Mesothelial cell of epicardium (in vitro differentiated cells): Measurements from ENCODE around the gene SHE. TPM values are rescaled to one million over a fixed set of nuclear protein-coding genes. Genes with fewer than 3 reads are reported as not detected.

Experiments used
- DNase-seq, 2 experiments: peaks; one replicate each; pipeline ENCODE4 v3.0.0; 2021; ENCODE audit warnings: low spot score in 2 of 2; ENCODE audit not compliant: unreplicated experiment in 2 of 2
- H3K27ac Mint-ChIP-seq: 2 replicates; pipeline ENCODE4 v1.8.0; 2021; ENCODE audit warnings: mixed read lengths
- H3K27me3 Mint-ChIP-seq: 2 replicates; pipeline ENCODE4 v1.8.0; 2021; ENCODE audit warnings: low read depth, mixed read lengths
- H3K36me3 Mint-ChIP-seq: 2 replicates; pipeline ENCODE4 v1.8.0; 2021; ENCODE audit warnings: mixed read lengths
- H3K4me1 Mint-ChIP-seq: 2 replicates; pipeline ENCODE4 v1.8.0; 2021; ENCODE audit warnings: mixed read lengths
- H3K4me3 Mint-ChIP-seq: 2 replicates; pipeline ENCODE4 v1.8.0; 2021; ENCODE audit warnings: mild to moderate bottlenecking, moderate library complexity, mixed read lengths
- H3K9me3 Mint-ChIP-seq: 2 replicates; pipeline ENCODE4 v1.8.0; 2021; ENCODE audit warnings: mixed read lengths
- total RNA-seq: library from RNA; stranded (reverse); gene quantifications from 3 replicates; pipeline ENCODE4 v1.2.1, GENCODE V29; 2021
- TF ChIP-seq, protein P1 (sequence below): fragments of 200-600 bp; sonication (generic); IDR thresholded peaks from one replicate; pipeline ENCODE4 v1.5.0; 2021; ENCODE audit warnings: antibody characterized with exemption; ENCODE audit not compliant: unreplicated experiment

Gene SHE
- total RNA-seq, 1 donor from 2014 or later: 0.29 TPM

DNA sequence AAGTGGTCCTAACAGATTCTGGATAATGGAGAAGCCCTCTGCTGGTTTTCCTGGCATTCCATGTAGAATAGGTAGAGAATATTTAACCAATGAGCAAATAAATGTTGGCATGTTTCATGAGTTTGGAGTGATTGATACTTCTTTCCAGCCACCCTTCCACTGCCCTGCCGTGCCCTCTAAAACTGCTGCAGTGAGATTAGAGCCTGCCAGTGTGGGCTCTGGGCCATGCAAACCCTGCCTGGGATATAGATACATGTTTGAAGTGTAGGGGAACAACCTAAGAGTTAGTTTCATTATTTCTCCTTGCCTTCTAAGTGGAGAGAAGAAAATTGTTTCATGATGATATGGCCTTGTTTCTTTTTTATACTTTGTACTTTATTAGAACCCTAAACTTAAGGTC lies 45.8 kb upstream of the SHE start:
- H3K4me3 Mint-ChIP-seq: no peak overlapping the region
- H3K27ac Mint-ChIP-seq: peak overlapping the region; percentile 71
- peaks cover 26% of the 10 kb centered on the region for H3K4me1 Mint-ChIP-seq

DNA sequence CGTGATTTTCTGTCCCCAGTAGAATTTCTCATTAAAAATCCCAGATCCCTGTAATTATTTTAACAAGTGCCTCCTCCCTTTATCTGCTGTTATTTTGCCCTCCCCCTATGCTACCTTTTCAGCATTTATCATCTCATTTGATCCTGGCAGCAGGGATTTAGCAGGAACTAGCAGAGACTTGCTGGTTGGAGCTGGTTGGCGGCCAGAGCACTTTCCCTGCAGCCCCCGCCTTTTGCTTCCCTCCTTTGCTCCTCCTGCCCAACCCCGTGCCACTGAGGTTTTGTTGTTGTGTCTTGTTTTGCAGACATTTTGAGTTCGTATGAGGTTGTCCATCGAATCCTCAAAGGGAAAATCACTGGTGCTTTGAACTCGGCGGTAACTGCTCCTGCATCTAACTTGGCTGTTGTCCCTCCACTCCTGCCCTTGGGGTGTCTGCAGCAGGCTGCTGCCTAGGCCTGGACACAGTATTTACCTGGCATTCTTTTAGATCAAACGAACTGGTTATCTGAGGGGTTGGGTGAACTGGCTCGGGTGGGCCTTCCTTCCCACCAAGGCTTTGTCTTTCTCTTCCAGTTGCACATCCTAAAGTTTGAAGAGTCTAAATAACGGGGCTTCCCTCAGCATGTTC lies 45.0 kb upstream of the SHE start:
- Mint-ChIP-seq H3K4me3 (no peak overlapping the region), H3K4me1 (peaks cover 26% of the 10 kb centered on the region), H3K27ac (peak overlapping the region; percentile 71), H3K36me3 (peaks cover 20% of the 10 kb centered on the region), H3K27me3 (peaks cover 16% of the 10 kb centered on the region), H3K9me3 (no peaks in the 10 kb centered on the region)
- TF ChIP-seq, protein P1, sequence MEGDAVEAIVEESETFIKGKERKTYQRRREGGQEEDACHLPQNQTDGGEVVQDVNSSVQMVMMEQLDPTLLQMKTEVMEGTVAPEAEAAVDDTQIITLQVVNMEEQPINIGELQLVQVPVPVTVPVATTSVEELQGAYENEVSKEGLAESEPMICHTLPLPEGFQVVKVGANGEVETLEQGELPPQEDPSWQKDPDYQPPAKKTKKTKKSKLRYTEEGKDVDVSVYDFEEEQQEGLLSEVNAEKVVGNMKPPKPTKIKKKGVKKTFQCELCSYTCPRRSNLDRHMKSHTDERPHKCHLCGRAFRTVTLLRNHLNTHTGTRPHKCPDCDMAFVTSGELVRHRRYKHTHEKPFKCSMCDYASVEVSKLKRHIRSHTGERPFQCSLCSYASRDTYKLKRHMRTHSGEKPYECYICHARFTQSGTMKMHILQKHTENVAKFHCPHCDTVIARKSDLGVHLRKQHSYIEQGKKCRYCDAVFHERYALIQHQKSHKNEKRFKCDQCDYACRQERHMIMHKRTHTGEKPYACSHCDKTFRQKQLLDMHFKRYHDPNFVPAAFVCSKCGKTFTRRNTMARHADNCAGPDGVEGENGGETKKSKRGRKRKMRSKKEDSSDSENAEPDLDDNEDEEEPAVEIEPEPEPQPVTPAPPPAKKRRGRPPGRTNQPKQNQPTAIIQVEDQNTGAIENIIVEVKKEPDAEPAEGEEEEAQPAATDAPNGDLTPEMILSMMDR: no peak
- DNase-seq: no peak

More for the DNA sequence above, 45.8 kb upstream of the SHE start:
- peaks cover 23% of the 10 kb centered on the region for H3K36me3 Mint-ChIP-seq
- TF ChIP-seq, protein P1: no peak
- DNase-seq: no peak
- H3K9me3 Mint-ChIP-seq: no peaks in the 10 kb centered on the region
- peaks cover 13% of the 10 kb centered on the region for H3K27me3 Mint-ChIP-seq

DNA sequence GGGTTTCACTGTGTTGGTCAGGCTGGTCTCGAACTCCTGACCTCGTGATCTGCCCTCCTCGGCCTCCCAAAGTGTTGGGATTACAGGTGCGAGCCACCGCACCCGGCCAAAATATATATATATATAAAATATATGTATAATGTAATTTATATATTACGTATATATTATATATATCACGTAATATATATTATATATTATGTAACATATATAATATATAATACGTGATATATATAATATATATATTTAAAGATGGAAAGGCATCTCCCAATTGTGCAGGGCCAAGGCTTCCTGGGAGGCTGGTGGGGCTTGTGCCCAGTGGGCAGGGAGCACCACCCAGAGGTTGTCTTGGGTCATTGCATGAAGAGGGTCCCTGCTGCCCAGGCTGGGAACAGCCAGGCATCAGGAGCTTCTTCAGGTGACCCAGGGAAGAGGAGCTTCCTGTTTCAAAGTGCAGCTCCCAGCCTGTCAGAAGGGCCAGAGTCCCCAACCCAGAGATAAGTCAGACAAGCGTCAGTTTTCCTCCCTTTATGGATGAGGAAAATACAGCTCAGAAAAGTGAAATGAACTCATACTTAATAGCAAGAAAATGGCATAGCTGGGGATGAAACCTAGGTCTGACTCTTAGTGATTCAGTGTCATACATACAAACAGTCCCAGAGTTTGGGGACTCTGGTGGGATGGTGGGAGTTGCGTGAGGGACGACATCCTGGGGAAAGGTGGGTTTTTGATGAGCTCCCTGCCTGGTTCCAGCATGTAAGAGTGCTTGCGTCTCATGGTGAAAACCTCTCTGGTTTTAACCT lies 44.3 kb upstream of the SHE start:
- Mint-ChIP-seq H3K9me3 (no peaks in the 10 kb centered on the region), H3K27ac (peak overlapping the region; percentile 45), H3K27me3 (peaks cover 24% of the 10 kb centered on the region), H3K36me3 (peaks cover 17% of the 10 kb centered on the region), H3K4me3 (no peak overlapping the region), H3K4me1 (peaks cover 26% of the 10 kb centered on the region)
- DNase-seq: peak in 1 of 2 experiments; percentile 47
- TF ChIP-seq, protein P1: peak; percentile 52

DNA sequence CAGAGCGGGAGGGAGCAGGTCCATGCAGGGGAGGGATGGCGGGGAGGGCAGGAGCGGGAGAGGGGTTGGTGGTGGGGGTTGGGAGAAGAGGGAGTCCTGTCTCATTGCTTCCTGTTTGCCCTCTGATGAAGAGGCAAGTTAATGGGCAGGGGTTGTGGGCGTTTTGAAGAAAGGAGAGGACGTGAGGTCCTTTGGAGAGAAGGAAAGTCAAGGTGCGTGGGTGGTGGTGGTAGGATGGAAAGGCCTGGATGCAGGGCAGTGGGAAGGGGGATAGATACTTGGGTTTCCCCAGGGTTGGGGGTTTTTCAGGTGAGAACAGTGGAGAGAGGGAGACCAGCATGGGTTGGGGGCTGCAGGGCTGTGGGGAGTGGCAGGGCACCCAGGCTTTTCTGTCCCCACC lies 39.0 kb upstream of the SHE start:
- DNase-seq: no peak
- H3K27me3 Mint-ChIP-seq: peaks cover 62% of the 10 kb centered on the region
- H3K9me3 Mint-ChIP-seq: no peaks in the 10 kb centered on the region
- H3K4me3 Mint-ChIP-seq: no peak overlapping the region
- H3K27ac Mint-ChIP-seq: no peak overlapping the region
- TF ChIP-seq, protein P1: no peak
- H3K36me3 Mint-ChIP-seq: no peaks in the 10 kb centered on the region
- no peaks in the 10 kb centered on the region for H3K4me1 Mint-ChIP-seq

DNA sequence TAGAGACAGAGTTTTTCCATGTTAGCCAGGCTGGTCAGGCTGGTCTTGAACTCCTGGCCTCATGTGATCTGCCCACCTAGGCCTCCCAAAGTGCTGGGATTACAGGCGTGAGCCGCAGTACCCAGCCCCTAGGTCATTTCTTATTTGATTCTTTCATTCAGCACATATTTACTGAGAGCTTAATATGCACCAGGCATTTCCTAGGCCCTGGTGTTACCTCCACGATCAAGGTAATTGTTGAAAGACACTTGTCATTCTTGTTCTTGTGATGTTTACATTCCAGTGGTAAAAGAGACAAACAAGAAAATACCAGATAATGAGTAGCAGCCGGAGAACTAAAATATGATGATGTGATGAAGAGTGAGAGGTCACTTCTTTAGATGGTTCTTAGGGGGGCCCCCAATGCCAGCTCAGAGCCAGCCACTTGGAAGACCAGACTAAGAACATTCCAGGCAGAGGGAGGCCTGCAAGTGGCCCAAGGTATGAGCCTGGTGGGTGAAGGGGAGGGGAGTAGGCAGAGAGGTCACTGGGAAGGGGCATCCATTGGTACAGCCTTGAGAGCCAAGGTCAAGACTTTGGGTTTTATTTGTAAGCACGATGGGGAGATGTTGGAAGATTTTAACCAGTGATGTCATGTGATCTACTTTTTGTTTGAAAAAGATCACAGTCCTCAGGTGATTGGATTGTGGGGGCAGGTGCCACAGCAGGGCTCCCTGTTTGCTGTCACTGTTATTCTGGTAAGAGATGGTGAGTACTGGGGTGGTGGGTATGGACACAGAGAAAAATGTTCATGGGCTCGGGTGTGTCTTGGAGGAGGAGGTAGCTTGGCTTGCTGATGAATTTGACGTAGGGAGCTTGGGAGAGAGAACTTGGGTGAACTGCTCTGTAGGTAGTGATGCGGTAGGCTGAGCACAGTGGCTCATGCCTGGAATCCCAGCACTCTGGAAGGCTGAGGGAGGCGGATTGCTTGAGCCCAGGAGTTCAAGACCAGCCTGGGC lies 37.6 kb upstream of the SHE start:
- Mint-ChIP-seq H3K27me3 (peaks cover 70% of the 10 kb centered on the region), H3K9me3 (peaks cover 5% of the 10 kb centered on the region), H3K36me3 (no peaks in the 10 kb centered on the region), H3K27ac (no peak overlapping the region), H3K4me3 (no peak overlapping the region), H3K4me1 (no peaks in the 10 kb centered on the region)
- no peak for DNase-seq
- TF ChIP-seq, protein P1: no peak
